NCI-H2171 treated with DMSO at 0.1 percent for 48 hours (cell line): Measurements from ENCODE around the gene RNF113A.
"Not testable (repeated sequence)": the region's sequence is repeated elsewhere in the genome, so short reads cannot be mapped to it uniquely, and the experiment has no call there.

Experiments used
- DNase-seq: peaks from one replicate; lab custom pipeline; 2025; lab: John Stamatoyannopoulos, UW

Gene RNF113A

GRCh38 chrX:119871599-119872395 is at the start of gene RNF113A, which contains the start of gene NDUFA1:
Gene RNF113A (minus strand): TSS chrX:119871733. CDS start chrX:119871613, 120 bp downstream.
Gene NDUFA1 (plus strand): TSS chrX:119871832. CDS start chrX:119871912, 80 bp downstream.
- peak; percentile 84 for DNase-seq

DNA sequence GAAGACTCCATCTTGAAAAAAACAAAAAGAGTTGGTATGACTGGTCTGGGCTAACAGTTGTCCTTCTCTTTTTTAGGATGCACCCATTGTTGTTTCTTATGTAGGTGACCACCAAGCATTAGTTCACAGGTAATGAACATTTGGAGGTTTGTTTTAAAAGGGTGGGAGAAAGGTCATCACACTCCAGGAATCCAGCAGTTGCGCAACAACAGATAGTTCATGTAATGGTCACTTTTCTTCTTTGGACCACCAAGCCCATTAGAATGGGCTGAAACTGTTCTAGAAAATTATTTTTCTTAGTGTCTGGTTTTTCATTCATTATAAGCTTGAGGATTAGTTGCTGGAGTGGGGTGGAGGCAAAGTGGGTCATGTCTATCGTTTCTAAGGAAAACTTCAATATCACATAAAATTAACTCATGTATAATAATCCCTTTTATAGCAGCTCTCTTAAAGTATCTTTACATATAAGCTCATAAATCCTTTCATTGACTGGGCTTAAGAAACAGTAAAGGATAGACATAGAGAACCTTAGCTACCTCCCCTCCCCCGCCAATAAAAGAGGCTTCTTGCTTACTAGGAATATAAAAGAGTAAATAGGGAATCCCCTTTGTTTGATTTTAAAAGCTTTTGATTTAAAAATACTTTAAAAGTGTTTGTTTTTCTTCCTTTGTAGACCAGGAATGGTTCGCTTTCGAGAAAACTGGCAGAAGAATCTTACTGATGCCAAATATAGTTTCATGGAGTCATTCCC is 48.5 kb upstream of the RNF113A start:
- DNase-seq: no peak

- DNase-seq: no peak
These were observed 46.3 kb upstream of the RNF113A start for GRCh38 chrX:119917877-119918276.

DNA sequence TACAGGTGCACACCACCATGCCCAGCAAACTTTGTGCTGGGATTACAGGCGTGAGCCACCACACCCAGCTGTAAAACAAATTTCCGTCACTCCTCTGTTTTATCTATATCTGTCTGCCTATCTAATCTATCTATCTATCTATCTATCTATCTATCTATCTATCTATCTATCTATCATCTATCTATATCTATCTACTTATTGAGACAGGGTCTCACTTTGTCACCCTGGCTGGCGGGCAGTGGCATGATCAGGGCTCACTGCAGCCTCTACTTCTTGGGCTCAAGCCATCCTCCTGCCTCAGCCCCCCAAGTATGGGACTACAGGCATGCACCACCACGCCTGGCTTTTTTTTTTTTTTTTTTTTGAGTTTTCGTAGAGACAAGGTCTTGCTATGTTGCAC is 44.8 kb upstream of the RNF113A start:
- DNase-seq: no peak

DNA sequence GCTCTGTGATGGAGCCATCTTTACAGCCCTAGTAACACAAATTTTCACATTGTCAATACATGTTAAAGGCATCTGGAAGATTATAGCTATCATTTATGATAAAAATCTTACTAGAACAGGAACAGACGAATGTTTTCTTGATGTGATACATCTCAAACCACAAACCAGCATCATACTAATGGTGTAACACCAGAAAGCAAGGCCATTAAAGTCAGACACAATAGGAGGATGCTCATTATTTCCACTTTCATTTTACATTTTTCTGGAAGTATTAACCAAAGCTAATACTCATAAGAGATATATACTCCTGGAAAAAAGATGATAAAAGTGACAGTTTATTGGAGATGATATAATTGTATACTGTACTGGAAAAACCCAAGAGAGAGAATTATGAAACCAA is 29.4 kb upstream of the RNF113A start:
- DNase-seq: no peak

DNA sequence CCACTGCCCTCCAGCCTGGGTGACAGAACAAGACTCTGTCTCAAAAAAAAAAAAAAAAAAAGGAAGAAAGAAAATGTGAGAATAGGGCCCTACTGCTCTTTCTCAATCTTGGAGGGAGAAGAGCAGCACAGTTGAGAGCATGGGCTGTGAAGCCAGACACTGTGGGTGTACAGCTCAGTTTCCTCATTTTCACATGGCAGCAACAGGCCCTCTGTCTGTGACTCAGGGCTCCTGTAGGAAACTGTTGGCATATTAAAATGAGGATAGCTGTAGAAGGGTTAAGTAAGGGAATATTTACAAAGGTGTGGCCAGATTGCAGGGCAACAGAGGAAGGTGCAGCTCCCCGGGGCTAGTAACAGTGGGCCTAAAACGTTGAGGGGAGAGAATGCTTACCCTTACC is 27.6 kb upstream of the RNF113A start:
- no peak for DNase-seq

DNA sequence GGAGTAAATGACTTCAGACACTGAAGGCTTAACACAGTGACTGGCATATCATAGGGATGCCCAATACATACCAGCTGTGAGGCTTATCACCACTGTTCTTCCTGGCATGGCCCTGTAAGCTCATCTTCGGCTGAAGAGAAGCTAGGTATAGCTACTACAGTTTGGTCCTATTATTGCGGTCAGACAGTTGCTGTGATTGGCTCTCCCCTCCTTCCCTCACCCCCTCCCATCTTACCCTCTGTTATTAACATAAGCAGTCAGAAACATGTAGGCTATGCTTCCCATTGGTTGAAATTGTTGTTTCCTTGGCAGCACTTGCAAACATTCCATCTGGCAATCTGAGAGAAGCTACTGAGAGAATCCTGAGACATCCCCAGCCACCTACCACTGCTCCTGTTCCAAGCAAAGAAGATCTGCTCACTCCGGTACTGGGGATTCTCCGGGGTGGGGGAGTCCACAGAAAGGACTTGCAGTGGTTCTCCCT is 24.4 kb upstream of the RNF113A start, which contains the start of gene AKAP14:
Gene AKAP14, plus strand, starts transcription at position 51 of the 484 bp plus-strand sequence. CDS start 7,331 bp downstream, outside the sequence.
- DNase-seq: peak; percentile 7

DNA sequence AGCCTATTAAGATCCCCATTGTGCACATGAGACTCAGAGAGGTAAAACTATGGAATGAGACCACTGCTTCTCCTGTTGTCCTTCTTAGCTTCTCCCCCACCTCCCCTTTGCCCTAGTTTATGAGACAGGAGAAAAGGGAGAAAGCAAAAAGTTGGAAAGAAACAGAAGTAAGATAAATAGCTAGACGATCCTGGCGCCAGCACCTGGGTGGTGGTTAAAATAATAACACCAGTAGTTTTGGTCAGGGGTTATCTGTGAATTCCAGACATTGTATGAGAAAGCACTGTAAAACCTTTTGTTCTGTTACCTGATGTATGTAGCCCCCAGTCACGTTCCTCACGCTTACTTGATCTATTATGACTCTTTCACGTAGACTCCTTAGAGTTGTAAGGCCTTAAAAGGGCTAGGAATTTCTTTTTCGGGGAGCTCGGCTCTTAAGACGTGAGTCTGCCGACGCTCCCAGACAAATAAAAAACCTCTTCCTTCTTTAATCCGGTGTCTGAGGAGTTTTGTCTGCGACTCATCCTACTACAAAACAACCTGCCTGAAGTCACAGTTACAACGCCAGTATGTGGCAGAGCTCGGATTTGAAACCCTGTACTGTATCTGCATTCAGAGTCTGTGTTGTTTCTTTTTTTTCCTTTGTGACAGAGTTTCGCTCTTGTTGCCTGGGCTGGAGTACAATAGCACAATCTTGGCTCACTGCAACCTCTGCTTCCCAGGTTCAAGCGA is 20.6 kb upstream of the RNF113A start:
- DNase-seq: not testable (repeated sequence)

- DNase-seq: not testable (repeated sequence)
These were observed 19.1 kb upstream of the RNF113A start for GRCh38 chrX:119890626-119891025.

- DNase-seq: peak; percentile 37
These were observed 16.3 kb upstream of the RNF113A start for GRCh38 chrX:119887721-119888425.

DNA sequence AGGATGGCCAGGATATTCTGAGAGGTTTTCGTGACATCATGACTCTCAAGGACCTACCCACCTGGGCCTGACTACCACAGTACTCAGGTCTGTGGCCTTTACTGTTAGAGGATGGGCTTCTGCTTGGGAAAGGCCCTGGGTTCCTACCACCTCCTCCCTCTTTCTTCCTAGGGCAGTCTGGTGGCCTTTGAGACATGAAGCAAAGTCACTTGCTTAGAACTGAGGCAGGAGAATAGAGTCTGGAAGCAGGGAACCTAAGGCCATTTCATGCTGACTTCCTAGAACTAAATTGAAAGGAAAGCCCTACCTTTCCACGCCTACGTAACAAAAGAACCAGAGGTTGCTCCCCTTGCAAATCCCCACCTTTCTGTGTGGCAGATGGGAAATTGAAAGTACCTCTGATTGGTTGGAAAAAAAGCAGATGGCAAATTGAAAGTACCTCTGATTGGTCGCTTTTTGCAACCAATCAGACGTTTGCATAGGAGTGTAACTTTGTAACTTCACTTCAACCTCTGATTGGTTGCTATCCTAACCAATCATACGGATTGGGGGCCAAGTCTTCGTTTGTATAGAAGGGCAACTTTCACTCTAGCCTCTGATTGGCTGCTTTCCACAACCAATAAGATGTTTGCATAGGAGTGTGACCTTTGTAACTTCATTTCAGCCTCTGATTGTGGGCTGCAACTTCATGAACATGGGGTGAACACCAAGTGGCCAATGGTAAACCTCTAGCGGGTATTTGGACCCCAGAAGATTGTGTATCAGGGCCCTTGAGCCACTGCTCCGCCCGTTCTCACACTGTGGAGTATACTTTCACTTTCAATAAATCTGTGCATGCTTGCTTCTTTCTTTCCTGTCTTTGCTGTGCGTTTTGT is 14.3 kb upstream of the RNF113A start:
- no peak for DNase-seq

DNA sequence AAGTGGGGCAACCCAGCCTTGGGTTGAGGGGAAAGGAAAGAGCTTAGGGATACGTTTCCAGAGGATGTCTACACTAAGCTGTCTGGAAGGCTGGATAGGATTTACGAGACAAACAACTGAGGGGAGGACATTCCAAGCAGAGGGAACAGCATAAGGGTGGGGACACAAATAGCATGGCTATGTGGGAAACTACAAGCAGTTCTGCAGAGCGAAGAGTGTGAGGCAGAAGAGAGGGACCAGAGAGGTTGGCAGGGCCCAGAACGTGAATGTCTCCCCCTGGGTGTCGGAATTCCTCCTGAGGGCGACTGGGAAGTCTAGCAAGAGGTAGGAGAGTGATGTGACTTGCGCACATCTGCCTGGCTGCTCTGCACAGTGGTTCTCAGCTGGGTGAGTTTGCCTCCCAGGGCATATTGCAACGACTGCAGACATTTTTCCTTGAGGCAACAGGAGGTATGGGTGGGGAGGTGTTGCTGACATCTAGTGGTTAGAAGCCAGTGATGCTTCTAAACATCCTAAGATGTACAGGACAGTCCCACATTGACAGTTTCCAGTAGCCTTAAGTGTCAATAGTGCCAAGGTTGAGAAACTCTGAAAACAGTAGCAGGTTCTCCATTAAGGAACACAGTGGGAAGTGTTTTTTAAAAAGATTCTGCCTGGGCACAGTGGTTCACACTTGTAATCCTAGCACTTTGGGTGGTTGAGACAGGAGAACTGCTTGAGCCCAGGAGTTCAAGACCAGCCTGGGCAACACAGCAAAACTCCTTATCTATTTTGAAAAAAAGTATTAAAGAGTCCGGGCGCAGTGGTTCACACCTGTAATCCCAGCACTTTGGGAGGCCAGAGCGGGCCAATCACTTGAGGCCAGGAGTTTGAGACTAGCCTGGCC is 9.3 kb upstream of the RNF113A start:
- DNase-seq: peak; percentile 48

- DNase-seq: no peak
These were observed 8.5 kb upstream of the RNF113A start for GRCh38 chrX:119880076-119880475.

- DNase-seq: no peak
These were observed 7.2 kb upstream of the RNF113A start for GRCh38 chrX:119878740-119879139.

- no peak for DNase-seq
These were observed 311 bp downstream of the RNF113A start for GRCh38 chrX:119871245-119871598.

DNA sequence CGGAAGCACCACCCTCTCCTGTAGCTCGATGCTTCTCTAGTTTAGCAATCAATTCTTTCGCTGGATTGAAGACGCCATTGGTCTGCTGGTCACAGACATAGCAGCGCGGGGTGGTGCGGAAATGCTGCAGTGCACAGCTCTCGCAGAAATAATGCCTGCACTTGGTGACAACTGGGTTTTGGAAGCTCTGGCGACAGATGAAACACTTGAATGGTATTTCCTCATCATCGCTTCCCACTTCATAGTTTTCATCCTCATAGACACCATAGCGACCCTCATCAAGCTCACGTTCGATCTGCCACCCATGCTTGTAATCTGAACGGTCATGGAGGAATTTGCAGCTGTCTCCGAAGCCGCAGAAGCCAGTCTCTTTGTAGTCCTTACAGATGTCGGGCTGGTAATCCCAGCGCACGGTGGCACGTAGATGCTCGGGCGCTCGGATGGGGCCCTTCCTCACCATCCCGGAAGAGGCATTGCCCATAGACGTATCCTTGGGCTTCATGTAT is 854 bp downstream of the RNF113A start:
- DNase-seq: peak; percentile 50

DNA sequence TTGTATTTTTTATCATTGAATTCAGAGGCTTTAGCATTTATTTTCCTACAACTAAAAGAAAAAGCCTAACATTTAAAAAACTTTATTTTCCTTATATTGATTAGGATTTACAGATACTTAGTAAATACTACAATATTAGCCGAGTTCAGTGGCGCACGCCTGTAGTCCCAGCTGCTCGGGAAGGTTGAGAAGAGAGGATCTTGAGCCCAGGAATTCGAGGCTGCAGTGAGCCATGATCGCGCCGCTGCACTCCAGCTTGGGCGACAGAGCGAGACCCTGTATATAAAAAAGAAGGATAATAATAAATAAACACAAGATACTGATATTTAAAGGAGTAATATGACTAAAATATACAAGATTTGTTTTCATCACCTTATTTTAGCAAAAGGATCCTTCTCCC is 18.1 kb downstream of the RNF113A start:
- no peak for DNase-seq

DNA sequence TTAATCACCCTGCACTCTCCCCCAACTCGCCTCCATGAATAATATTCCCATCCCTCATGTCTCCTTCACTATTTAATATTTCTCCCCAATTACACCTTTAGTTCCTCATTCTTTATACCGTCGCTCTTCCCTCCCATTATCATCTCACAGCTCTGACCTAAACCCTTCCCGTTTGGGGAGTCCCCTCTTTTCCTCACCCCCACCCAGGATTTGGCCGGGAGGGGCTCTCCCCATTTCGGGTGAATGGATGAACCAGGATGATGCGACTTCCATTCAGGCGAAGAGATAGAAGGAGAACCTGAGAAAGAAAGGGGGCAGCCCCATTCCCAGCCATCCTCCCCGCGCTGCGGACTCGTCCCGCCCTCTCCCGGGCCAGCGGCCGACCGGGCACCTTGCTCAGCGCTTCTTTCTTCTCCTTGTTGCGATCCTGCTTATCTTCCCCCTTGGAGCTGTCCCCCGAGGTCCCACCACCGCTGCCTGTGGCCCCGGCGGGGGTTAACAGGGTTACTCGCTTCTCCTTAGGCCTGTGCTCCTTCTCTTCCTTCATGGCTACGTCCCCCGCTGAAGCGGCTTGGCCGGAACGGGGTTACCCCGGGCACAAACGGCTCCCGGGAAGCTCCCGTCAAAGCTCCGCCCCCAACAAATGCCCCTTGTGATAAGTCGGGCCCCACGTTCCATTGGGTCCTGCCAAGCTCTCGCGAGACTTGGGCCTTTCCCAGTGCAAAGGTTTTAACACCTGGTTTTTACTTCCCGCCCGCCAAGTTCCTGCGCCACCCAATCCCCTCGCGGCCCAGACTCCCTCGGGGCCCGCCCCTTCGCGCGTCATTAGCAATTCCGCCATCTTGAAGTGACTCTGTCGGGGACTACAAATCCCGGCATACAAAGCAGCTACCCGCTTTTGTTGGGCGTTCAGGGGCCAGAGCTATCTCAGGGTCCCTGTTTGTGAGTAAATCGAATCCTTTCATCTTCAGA is 18.9 kb downstream of the RNF113A start, which contains the start of gene UPF3B:
Gene UPF3B, minus strand, starts transcription at position 582 of the 972 bp plus-strand sequence. Its CDS starts 35 bp downstream, at position 547.
- peak; percentile 94 for DNase-seq
